Stomach (tissue), 9 donors: ENCODE results near the gene MIPEP. TPM values are rescaled to one million over a fixed set of nuclear protein-coding genes. Genes with fewer than 3 reads are reported as not detected.

Experiments
- DNase-seq, 2 donors: peaks; one replicate each; pipeline versions ENCODE4 v3.0.0 to v3.0.0-alpha.2; 2013 to 2019
- H3K27ac ChIP-seq, 5 donors: fragments of 200-600 bp in 4 of 5; sonication (generic) in 4 of 5; one replicate each; pipeline ENCODE4 v1.5.1; 2013 to 2019; ENCODE audit warnings: mild to moderate bottlenecking in 1 of 5, moderate library complexity in 1 of 5
- H3K27me3 ChIP-seq, 3 donors: fragments of 200-600 bp; sonication (generic); one replicate each; pipeline ENCODE4 v1.5.1; 2017 to 2019; ENCODE audit warnings: mixed run types in 1 of 3
- H3K36me3 ChIP-seq, 4 donors: fragments of 200-600 bp; sonication (generic); 1 replicate in 3 of 4; 2 replicates in 1 of 4; pipeline ENCODE4 v1.5.1; 2016 to 2019
- H3K4me1 ChIP-seq, 4 donors: fragments of 200-600 bp; sonication (generic); one replicate each; pipeline ENCODE4 v1.5.1; 2016 to 2019
- H3K4me3 ChIP-seq, 4 donors: fragments of 200-600 bp; sonication (generic) in 3 of 4; one replicate each; pipeline ENCODE4 v1.5.1; 2016 to 2019; ENCODE audit warnings: mild to moderate bottlenecking in 1 of 4
- H3K9me3 ChIP-seq, 4 donors: fragments of 200-600 bp; sonication (generic); one replicate each; pipeline ENCODE4 v1.5.1; 2016 to 2019
- CTCF ChIP-seq, 7 experiments: fragments of 450-650 bp in 4 of 7; fragments of 200-600 bp in 3 of 7; sonication (generic) in 3 of 7; IDR thresholded peaks; one replicate each; pipeline ENCODE4 v1.5.1; 2016 to 2019; ENCODE audit warnings: antibody characterized with exemption in 7 of 7, control low read depth in 2 of 7, mild to moderate bottlenecking in 1 of 7
- EP300 ChIP-seq: sonication (generic); formaldehyde crosslinking; IDR thresholded peaks from one replicate; pipeline ENCODE4 v1.6.1; 2017; ENCODE audit warnings: antibody characterized with exemption
- POLR2A ChIP-seq, 4 donors: fragments of 450-650 bp; IDR thresholded peaks; one replicate each; pipeline ENCODE4 v1.6.1; 2016; ENCODE audit warnings: antibody characterized with exemption in 4 of 4, control low read depth in 2 of 4, mild to moderate bottlenecking in 1 of 4, moderate library complexity in 1 of 4
- POLR2AphosphoS5 ChIP-seq, 3 donors: sonication (generic); formaldehyde crosslinking; IDR thresholded peaks; one replicate each; pipeline ENCODE4 v1.6.1; 2016; ENCODE audit warnings: antibody characterized with exemption in 3 of 3
- WGBS, 5 donors: extraction: QIAGEN DNeasy Blood & Tissue Kit in 3 of 5; methylation state at CpG; one replicate each; pipeline versions ENCODE4 v1.1.5 to v1.1.7; 2013 to 2018; 5-methylcytosine and 5-hydroxymethylcytosine counted together
- intact Hi-C: fragments of 100-400 bp; cut with DNase I; formaldehyde crosslinking; loops from one replicate; pipeline ENCODE4 v1.15.1; 2023; ENCODE audit warnings: low total_unique reads
- polyA plus RNA-seq, 3 donors: library from polyadenylated mRNA; stranded (reverse); fragments of 200-250 nt; gene quantifications; one replicate each; pipeline ENCODE4 v1.2.3, GENCODE V29; 2013
- total RNA-seq, 5 donors: library from RNA; depleted of rRNA; stranded (reverse); fragments of >200 nt; gene quantifications; one replicate each; pipeline versions ENCODE4 v1.1.0 to v1.2.3, GENCODE V29; 2014 to 2016
- donor health status: healthy with polysubstance abuse.
- donor health status: Bipolar disorder and iron deficiency.
- donor health status: healthy.

MIPEP gene
- total and polyA plus RNA-seq, 8 donors: 1.2 to 43.2 (median 15.2) TPM

- 94 to 100% (median 96%) methylated on average over 2 of the region's 2 CpGs for WGBS, 5 donors
- H3K36me3 ChIP-seq: no peaks in the 10 kb centered on the region
- intact Hi-C loops: loop anchor here (10.0 kb wide), 1 partner anchor 252 kb away; no protein-coding TSS in a partner anchor
- H3K4me1 ChIP-seq: no peaks in the 10 kb centered on the region
- TF ChIP-seq POLR2AphosphoS5 (IDR thresholded peaks at IDR 0.05): no peak
- no peak for TF ChIP-seq CTCF (IDR thresholded peaks at IDR 0.05)
- no peak for TF ChIP-seq POLR2A (IDR thresholded peaks at IDR 0.05)
- no peak for TF ChIP-seq EP300
- no peaks in the 10 kb centered on the region for H3K9me3 ChIP-seq
- H3K4me3 ChIP-seq: no peak overlapping the region
- no peak overlapping the region for H3K27ac ChIP-seq
- DNase-seq: no peak
- no peaks in the 10 kb centered on the region for H3K27me3 ChIP-seq
These were observed 172.8 kb downstream of the MIPEP start for GRCh38 chr13:23716401-23716800.

DNA sequence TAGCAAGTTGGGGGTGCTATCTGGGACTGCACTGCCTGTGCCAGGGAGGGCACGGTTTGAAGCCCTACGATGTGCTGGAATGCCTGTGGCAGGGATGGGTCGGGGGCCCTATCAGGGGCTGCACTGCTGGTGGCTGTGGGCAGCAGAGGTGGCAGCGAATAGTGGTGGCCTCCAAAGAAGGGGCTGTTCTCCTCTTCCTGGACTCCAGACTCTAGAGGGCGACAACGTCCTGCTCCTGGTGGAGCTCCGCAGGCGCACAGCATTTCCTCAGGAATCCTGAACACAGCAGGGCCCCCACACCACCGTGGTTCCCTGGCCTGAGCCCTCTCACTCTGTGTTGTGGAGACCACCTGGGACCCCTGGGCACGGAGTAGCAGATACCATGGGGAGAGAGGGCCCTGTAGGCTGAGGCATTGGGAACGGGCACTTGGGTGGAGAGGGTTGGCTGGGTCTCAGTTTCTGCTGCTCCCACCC lies 173.4 kb downstream of the MIPEP start:
- WGBS, 5 donors: 68 to 90% (median 86%) methylated on average over 6 to 11 of the region's 11 CpGs

GRCh38 chr13:23715092-23715761 lies 174.0 kb downstream of the MIPEP start:
- no peaks in the 10 kb centered on the region for H3K4me1 ChIP-seq
- no peak overlapping the region for H3K27ac ChIP-seq
- no peak for DNase-seq
- 87 to 97% (median 89%) methylated on average over 16 to 19 of the region's 19 CpGs for WGBS, 5 donors
- no peak for TF ChIP-seq CTCF (IDR thresholded peaks at IDR 0.05)
- TF ChIP-seq POLR2A (IDR thresholded peaks at IDR 0.05): no peak
- TF ChIP-seq EP300: no peak
- no peak for TF ChIP-seq POLR2AphosphoS5 (IDR thresholded peaks at IDR 0.05)
- H3K36me3 ChIP-seq: no peaks in the 10 kb centered on the region
- intact Hi-C loops: loop anchor here (10.0 kb wide), 1 partner anchor 250 kb away; no protein-coding TSS in a partner anchor
- no peak overlapping the region for H3K4me3 ChIP-seq
- H3K9me3 ChIP-seq: no peaks in the 10 kb centered on the region
- no peaks in the 10 kb centered on the region for H3K27me3 ChIP-seq

More for the DNA sequence above, 173.4 kb downstream of the MIPEP start:
- Histone ChIP-seq H3K27me3 (no peaks in the 10 kb centered on the region), H3K4me3 (no peak overlapping the region), H3K36me3 (no peaks in the 10 kb centered on the region), H3K4me1 (no peaks in the 10 kb centered on the region), H3K9me3 (no peaks in the 10 kb centered on the region), H3K27ac (no peak overlapping the region)
- intact Hi-C loops: loop anchor here (10.0 kb wide), 1 partner anchor 251 kb away; no protein-coding TSS in a partner anchor
- peak in 2 of 7 experiments; percentile 33 to 36 for TF ChIP-seq CTCF (IDR thresholded peaks at IDR 0.05)
- TF ChIP-seq EP300: no peak
- peak in 1 of 2 donors; percentile 60 for DNase-seq

DNA sequence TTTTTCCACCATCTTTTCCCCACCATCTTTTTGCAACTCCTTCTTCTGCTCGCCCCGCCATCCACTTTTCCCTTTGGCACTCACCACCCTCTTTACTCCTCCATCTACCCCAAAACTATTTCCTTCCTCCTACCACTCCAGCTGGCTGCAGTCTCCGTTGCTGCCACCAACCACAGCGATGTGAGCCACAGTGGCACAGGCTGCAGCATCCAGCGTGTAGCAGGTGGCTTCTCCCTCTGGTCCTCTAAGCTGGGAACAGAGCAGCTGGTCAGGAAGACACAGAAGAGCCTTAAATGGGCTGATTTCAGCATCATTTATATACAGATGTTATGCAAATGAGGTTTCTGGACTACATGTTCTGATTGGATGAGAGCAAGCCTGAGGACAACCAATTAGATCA lies 174.5 kb downstream of the MIPEP start:
- H3K4me1 ChIP-seq: no peaks in the 10 kb centered on the region
- TF ChIP-seq POLR2A (IDR thresholded peaks at IDR 0.05) (no peak), POLR2AphosphoS5 (IDR thresholded peaks at IDR 0.05) (no peak), EP300 (no peak), CTCF (IDR thresholded peaks at IDR 0.05) (no peak)
- no peaks in the 10 kb centered on the region for H3K36me3 ChIP-seq
- H3K27me3 ChIP-seq: no peaks in the 10 kb centered on the region
- intact Hi-C loops: loop anchor here (10.0 kb wide), 1 partner anchor 250 kb away; no protein-coding TSS in a partner anchor
- no peak overlapping the region for H3K4me3 ChIP-seq
- 65 to 89% (median 84%) methylated on average over 5 of the region's 5 CpGs for WGBS, 5 donors
- DNase-seq: no peak
- H3K27ac ChIP-seq: no peak overlapping the region
- no peaks in the 10 kb centered on the region for H3K9me3 ChIP-seq
